Measurements from ENCODE around the gene ERBB4.

ERBB4 gene

DNA sequence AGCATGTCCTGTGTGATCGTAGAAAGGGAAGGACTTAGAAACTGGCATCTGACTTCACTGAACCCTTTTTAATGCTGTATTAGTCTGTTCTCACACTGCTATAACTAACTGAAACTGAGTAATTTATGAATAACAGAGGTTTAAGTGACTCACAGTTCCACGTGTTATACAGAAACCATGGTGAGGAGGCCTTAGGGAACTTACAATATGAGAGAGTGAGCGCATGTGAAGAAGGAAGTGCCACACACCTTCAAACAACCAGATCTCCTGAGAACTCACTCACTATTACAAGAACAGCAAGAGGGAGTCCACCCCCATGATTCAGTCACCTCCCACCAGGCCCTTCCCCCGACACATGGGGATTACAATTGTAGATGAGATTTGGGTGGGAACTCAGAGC, 1170.9 kb downstream of the ERBB4 start:
- DNase-seq: no peak

DNA sequence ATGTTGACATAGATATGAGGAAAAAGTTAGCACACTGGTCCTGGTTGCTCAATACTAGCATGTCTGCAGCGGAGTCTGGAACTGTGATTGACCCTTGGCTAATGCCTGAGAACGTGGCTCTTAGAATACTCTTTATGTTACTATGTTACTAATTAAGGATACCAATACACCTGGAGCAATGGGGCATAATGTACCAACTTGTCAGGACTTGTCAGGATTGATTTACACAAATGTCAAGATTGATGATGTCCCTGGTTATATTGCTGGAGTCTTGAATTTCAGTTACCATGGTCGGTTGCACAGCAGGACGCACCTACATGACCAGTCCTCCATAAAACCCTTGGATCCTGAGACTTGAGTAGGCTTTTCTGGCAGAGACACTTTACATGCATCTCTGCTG, 1171.3 kb downstream of the ERBB4 start:
- DNase-seq: no peak

DNA sequence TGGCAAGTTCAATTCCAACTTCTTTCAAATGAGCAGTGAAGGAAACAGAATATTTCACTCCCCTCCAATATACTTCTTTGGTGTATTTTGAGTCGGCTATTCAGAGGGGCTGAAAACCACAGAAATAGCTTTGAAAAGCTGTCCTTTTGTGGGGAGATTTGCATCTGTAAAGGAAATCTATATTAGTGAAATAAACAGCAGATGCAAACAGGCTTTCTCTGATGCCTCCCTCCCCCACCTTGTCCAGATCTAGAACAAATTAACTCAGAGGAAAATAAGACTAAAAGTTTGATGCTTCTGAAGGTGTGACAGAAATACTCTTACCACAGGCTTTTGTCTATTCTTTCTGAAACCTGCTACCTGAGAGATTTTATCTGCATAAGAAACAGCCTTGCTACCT, 1173.7 kb downstream of the ERBB4 start:
- DNase-seq: no peak

DNA sequence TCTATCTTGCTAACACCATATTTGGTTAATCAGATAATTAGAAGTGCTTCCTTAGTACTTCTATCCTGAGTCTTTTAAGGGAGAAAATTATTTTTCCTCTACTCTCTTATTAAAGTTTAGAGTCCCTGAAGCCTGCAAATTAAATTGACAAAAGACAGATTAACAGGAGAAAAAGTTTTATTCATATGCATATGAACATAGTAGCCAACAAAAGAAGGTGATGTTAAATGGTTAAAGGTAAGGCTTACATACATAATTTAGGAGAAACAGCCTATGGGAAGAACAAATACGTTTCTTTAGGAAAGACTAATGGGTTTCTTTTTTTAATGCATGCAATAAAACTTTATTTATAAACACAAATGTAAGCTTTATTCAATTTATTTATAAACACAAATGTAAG, 1177.2 kb downstream of the ERBB4 start:
- no peak for DNase-seq

DNA sequence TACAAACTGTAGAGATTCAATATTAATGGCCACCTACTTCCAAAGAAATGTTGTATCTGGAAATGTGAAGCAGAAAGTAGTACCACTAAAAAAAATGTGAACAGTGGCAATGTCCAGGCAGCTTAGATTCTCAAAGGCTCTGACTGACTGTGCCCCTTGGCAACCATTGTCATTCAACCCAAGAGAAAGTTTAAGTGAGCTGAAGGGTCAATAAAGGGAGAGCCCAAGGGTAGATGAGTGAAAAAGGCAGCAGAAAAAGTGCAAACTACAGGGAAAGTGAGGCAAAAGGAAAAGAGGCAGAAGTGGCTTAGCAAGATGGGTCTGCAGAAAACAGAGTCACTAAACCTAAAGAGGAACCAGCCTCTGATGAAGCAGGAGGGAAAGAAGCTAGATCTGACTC, 1179.3 kb downstream of the ERBB4 start:
- no peak for DNase-seq

DNA sequence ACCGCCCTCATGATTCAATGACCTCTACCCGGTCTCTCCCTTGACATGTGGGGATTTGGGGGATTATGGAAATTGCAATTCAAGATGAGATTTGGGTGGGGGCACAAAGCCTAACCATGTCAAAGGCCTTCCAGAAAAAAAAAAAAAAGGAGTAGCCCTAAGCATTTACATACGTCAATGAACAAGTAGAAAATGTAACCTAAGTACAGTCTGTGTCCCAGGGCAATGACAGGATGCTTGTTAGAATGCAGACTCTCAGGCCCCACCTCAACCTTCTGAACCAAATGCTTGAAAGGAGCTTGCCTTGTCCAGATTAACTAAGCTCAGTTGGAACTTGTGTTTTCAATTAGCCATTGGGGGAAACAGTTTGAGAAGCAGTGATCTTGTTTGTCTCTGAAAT, 1180.1 kb downstream of the ERBB4 start:
- no peak for DNase-seq

DNA sequence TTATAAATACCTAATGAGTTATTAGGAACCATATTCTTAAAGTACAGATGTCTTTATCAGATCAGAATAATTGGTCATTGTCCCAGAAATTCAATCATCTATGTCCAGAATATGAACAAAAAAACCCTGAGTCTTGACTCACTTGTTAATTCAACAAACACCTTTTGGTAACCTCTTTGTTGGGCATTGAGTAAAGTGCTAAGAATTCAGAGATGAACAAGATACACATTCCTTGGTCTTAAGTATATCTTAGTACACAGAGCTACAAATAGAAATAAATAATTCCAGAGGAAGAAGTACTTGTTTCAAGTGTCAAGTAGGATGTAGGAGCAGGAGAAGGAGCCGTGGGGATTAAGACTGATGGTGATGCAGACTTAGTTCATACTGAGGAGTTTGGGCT, 1184.1 kb downstream of the ERBB4 start:
- DNase-seq: no peak

DNA sequence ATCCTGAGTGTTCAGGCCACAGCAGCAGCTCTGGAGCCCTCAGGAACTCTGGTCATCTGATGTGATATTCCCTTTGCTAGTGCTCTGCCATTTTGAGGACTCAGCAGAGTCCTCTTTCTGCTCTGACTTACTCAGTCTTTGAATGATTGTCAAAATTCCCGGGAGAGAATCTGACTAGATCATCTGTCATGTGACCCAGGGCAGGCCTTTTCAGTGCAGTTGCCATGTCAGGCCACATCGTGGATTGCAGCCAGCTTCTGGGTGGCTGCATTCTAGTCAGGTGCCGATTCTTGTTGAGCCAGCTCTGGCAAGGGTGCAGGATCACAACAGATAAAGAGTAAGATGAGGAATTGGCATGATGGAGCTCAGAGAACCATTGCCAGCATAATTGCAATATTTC, 1186.6 kb downstream of the ERBB4 start:
- no peak for DNase-seq

DNA sequence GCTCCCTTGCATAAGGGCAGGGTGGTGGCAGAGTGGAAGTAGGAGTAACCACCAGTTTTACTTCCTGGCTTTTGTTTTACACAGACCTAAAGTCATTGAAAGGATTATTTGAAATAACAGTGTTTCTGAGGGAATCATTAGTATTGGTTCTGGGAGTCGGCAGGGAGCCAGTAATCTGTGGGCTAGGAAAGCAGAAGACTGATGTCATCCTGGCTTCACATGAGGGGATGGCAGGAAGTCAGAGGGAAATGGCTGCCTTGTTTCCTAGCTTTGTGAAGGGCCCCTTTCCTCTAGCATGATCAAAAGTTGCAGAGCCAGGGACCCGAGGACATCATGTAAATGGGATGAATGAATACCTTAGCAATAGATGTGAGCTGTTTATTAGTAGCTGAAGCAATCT, 1189.6 kb downstream of the ERBB4 start:
- no peak for DNase-seq

DNA sequence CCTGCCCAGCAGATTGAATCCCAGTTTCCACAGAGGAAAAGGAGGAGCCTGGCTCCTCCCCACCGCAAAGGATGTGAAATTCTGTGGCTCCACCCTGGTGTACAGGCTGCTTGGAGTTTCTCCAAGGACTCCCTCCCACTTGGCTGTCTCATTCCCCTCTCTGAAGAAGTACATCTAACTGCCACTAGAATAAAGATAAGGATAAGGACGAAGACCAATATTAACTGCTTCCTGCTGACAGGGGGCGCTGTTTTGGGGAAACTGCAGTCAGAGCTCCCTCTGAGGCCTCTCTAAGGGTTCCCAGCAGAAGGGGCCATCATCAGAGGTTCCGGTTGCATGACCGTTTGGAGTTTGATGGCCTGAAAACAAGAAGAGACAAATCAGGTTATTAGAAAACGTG, 1191.3 kb downstream of the ERBB4 start:
- no peak for DNase-seq

DNA sequence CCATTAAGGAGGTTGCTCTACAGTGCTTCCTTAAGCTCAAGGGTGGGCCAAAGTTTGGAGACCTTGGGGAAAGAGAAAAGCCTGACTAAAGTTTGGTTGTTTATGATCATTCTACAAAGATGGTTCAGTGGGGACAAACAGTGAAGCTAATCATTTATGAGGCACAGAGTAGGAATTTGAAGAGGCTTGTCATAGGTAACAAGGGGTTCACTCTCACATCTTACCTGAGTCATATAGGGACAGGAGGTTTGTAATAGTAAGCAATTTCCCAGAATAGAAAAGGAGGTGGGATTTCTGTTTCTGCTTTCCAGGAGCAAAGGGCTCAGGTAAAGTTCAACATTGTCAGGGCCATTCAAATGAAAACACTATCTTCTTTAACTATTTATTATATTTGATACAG, 1194.3 kb downstream of the ERBB4 start:
- no peak for DNase-seq

DNA sequence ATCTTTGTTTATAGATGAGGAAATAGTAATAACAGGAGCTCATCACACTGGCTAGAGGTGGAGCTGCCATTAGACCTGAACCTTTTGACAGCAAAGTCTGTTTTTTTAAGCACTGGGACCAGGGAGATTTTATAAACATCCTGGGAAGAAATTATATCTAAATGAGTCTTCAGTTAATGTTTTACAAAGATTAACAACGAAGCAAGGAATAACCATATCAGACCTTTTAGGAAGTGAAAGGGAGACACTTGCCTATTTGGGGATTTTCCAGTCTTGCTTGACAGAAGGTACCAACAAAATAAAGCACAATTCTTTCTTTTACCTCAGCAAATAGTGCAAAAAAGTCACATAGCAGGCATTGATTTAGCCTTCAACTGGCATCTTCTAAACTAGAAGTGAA, 1205.2 kb downstream of the ERBB4 start:
- no peak for DNase-seq

DNA sequence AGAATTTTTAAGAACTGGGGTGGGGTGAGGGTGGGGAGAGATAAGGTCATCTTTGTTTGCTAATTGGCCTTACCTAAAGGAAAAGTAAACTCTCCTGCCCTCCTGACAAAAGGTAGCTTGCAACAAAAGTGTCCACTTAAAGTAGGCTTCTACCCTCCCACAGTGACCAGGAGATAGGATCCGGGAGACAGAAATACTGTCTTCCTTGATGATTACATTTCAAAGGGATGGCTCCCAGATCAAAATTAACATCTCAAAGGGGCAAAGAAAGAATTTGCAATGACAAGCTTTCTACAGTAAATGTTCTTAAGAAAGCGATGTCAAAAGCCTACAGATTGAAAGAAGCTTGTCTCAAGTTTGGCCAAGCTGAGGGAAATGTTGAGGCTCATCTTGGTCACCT, 1206.9 kb downstream of the ERBB4 start:
- no peak for DNase-seq

DNA sequence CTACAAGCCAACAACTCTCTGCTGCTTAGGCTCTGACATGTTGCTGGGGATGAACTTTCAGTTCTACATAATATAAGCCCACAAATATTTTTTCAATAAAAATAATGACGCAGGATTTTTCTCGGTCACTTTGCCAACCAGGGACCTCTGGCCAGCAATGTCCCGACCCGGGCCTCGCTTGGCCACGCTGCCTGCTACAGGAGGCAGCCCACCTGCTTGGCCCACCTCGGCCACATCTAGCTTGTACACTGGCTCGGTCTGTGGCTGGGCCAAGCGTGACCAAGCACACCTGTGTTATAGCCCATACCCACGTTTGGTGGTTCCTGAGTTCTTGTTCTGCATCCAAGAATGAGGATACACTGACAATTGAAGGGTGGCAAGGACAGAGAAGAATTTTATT, 1208.7 kb downstream of the ERBB4 start:
- no peak for DNase-seq

DNA sequence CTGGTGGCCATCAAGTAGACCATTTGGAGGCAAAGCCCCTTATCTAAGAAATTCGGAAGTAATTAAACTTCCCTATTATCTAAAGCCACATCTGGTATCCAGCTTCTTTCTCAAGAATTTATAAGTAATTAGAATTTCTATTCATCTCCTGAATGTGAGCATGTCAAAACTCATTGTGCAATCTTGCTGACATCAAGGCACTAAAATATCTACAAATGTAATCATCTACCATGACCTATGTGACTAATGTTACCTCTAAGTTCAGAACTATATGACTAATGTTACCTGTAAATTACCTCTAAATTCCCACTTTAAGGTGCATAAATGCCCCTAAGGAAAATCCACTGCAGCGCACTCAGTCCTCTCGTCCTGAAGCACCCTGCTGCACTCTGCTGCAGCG, 1209.2 kb downstream of the ERBB4 start:
- no peak for DNase-seq

DNA sequence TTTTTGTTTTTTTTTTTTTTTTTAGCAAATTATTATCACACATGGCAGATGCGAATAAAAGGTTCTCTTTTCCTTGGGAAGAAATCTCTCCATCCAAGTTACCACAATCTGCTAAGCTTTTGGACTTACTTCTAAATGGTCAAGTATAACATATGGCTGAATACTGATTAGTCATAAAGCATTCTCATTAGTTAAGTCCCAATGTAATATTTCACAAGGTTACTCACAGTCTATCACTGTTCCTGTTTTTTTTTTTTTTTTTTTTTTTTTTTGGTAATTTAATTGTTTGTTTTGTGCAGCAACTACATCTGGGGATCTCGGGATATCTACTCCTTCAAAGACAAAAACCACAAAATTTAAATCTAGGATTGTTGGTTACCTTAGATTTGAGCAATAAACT, 1210.5 kb downstream of the ERBB4 start:
- DNase-seq: no peak
